AG04449 (cell line): Measurements from ENCODE around the gene ZNHIT1.

Source experiments
- CTCF ChIA-PET: fragments of 350-600 bp; formaldehyde crosslinking; extraction: SDS; loops from one replicate; lab custom pipeline; 2021; ENCODE audit warnings: antibody characterized with exemption; lab: Yijun Ruan, JAX
- POLR2A ChIA-PET: fragments of 400-600, 350-600 bp; formaldehyde crosslinking; extraction: SDS; loops from one replicate; lab custom pipeline; 2020; ENCODE audit warnings: antibody characterized with exemption, inconsistent platforms; lab: Yijun Ruan, JAX
- DNase-seq: peaks from one replicate; pipeline ENCODE4 v3.0.0-alpha.2; 2010; ENCODE audit warnings: low read depth, low spot score
- H3K4me3 ChIP-seq: 2 replicates; pipeline ENCODE4 v1.5.1; 2011; ENCODE audit warnings: low read depth, mild to moderate bottlenecking, control low read depth, low read length
- TF ChIP-seq, protein P1 (sequence below): IDR thresholded peaks from one replicate; pipeline ENCODE4 v1.5.1; 2011; ENCODE audit warnings: mild to moderate bottlenecking, moderate library complexity, low read length, control low read depth, inconsistent platforms; ENCODE audit not compliant: insufficient read depth; ENCODE audit errors: missing control alignments

Gene ZNHIT1

DNA sequence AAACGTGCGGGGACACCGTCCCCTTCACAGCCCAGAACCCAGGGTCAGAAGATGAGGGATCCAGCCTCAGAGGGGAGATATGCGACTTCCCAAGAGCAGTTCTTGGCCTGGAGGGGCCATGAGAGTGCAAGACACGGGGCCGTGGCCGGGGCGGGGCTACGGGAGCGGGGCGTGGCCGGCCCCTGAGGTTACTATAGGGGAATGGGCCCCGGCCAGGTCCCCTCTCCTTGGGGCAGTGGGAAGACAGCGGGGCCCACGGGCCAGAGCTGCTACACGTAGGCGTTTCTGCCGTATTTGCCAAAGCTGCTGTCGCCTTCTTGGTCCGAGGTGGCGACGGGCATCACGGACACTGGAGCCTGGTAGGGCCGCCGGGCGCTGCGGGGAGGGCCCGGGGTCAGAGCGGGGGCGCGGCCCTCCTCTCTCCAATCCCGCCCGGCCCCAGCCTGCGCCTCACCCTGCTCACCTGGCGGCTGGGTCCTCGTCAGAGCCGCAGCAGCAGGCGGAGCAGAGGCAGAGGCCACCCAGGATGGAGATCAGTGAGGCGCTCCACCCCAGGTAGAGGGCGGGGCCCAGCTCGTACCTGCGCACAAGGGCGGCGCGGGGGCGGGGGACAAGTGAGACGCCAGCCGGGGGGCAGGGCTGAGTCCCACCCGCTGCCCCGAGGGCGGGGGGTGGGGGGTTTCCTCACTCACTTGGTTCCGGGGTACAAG, 14.3 kb downstream of the ZNHIT1 start:
- H3K4me3 ChIP-seq = no peak overlapping the region
- CTCF ChIA-PET = interaction anchor here (2.1 to 7.7 kb wide), 2 partner anchors 12 to 40 kb away, joined by 4 to 64 read pairs; partner anchors contain the start of gene FIS1
- POLR2A ChIA-PET = no interaction called here
- DNase-seq = no peak
- TF ChIP-seq, protein P1, sequence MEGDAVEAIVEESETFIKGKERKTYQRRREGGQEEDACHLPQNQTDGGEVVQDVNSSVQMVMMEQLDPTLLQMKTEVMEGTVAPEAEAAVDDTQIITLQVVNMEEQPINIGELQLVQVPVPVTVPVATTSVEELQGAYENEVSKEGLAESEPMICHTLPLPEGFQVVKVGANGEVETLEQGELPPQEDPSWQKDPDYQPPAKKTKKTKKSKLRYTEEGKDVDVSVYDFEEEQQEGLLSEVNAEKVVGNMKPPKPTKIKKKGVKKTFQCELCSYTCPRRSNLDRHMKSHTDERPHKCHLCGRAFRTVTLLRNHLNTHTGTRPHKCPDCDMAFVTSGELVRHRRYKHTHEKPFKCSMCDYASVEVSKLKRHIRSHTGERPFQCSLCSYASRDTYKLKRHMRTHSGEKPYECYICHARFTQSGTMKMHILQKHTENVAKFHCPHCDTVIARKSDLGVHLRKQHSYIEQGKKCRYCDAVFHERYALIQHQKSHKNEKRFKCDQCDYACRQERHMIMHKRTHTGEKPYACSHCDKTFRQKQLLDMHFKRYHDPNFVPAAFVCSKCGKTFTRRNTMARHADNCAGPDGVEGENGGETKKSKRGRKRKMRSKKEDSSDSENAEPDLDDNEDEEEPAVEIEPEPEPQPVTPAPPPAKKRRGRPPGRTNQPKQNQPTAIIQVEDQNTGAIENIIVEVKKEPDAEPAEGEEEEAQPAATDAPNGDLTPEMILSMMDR = no peak

DNA sequence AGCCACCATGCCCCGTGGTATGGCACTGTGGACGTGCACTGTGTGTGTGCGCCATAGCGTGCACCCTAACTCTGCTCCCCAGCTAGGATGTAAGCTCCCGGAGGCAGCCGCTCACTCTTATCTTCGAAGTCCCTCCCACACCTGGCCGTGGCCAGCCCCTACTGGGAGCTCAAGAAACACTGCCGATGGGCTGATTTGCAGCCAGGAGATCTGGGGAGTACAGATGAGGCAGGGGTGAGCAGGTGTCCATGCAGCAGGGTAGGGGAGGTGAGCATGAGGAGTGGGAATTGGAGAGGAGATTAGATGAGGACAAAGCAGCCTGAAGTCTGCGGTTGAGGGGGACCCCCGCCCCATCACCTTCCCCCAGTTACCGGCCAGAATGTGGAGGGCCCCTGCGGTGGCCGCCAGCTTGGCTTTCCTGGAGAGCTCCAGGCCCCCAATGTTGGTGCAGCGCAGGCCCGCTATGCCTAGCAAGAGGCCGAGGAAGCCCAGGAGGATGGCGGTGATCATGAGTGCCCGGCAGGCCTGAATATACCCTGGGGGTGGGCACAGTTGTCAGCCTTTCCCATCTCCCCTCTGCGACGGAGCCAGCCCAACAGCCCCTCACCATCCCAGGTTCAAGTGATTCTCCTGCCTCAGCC, 16.1 kb downstream of the ZNHIT1 start:
- ChIA-PET POLR2A (interaction anchor here (1.1 kb wide), 1 partner anchor 9 kb away, joined by 5 read pairs; no protein-coding TSS in a partner anchor), CTCF (interaction anchor here (1.1 to 7.7 kb wide), 4 partner anchors 10 to 90 kb away, joined by 3 to 64 read pairs (median 8); partner anchors contain the start of gene FIS1)
- TF ChIP-seq, protein P1 = no peak
- no peak for DNase-seq
- no peak overlapping the region for H3K4me3 ChIP-seq

DNA sequence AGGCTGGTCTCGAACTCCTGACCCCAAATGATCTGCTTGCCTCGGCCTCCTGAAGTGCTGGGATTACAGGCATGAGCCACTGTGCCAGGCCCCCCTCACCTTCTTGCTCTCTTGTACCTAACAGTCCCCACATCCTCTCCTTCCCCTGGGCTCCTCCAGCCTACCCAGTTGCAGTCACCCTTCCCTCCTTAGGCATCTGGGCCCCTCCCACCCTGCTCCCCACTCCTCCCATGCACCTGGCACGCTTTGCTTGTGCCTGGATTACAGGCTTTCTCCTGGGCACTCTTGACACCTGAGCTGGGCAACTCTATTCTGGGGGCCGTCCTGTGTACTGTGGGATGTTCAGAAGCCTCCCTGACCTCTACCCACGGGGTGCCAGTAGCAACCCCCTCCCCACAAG, 16.7 kb downstream of the ZNHIT1 start:
- DNase-seq = no peak
- POLR2A ChIA-PET = interaction anchor here (0.7 to 1.1 kb wide), 2 partner anchors 9 to 16 kb away, joined by 3 to 5 read pairs; partner anchors contain the start of gene ZNHIT1

DNA sequence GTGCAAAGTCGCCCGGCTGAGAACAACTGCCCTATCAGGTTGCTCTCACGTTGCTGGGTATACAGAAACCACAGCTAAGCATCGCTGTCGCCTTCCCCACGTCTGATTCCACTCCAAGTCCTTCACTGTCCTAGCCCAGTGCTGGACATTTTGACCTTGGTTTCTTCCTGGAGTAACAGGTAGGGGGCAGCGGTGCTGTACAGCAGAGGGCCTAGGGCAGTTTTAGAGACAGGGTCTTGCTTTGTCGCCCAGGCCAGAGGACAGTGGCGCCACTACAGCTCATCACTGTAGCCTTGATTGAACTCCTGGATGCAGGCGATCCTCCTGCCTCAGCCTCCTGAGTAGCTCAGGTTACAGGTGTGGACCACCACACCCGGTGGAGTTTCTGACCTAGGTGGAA, 17.1 kb downstream of the ZNHIT1 start:
- no peak overlapping the region for H3K4me3 ChIP-seq
- TF ChIP-seq, protein P1 = peak; percentile 13
- ChIA-PET CTCF (interaction anchor here (0.7 to 7.7 kb wide), 5 partner anchors 9 to 91 kb away, joined by 3 to 64 read pairs (median 6); partner anchors contain the start of gene FIS1), POLR2A (interaction anchor here (0.7 to 1.1 kb wide), 2 partner anchors 8 to 17 kb away, joined by 3 to 5 read pairs; partner anchors contain the start of gene ZNHIT1)
- no peak for DNase-seq

More for the DNA sequence above, 16.7 kb downstream of the ZNHIT1 start:
- TF ChIP-seq, protein P1 = no peak
- no peak overlapping the region for H3K4me3 ChIP-seq
- CTCF ChIA-PET = interaction anchor here (0.8 to 7.7 kb wide), 4 partner anchors 10 to 90 kb away, joined by 3 to 64 read pairs (median 8); partner anchors contain the start of gene FIS1

DNA sequence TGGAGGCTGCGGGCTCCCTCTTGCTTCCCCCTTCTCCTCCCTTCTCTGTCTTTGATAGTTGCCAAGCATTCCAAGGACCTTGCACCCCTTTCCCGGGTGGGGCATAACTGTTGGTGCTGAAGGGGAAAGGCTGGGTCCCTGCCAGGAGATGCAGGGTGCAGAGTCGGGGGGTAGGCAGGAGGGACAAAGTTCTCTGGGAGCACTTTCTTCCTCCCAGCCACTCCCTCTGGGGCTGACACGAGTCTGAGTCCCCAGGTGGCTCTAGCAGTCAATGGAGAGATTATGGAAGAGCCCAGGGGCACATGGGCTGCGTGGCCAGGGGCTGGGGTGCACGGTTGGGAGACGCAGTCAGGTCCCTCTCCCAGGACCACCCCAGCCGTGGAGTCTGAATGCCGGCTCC, 17.6 kb downstream of the ZNHIT1 start:
- POLR2A ChIA-PET = interaction anchor here (0.6 to 0.7 kb wide), 2 partner anchors 10 to 17 kb away, joined by 3 read pairs; partner anchors contain the start of gene ZNHIT1
- CTCF ChIA-PET = interaction anchor here (0.7 to 7.7 kb wide), 4 partner anchors 9 to 91 kb away, joined by 3 to 64 read pairs (median 6); partner anchors contain the start of gene FIS1
- TF ChIP-seq, protein P1 = no peak
- H3K4me3 ChIP-seq = no peak overlapping the region
- no peak for DNase-seq
